HS-27A (cell line): ENCODE data around the gene ZNF211.

Experiments used
- DNase-seq: peaks from one replicate; pipeline ENCODE4 v3.0.0-alpha.2; 2012; ENCODE audit warnings: low read depth, missing footprints

Gene ZNF211

GRCh38 chr19:57632987-57633831 is at the start of gene ZNF211:
ZNF211 (plus strand) TSS chr19:57633168; CDS start chr19:57633347, 179 bp downstream.
- peak; percentile 88 for DNase-seq

- DNase-seq: no peak
These were observed 49.2 kb upstream of the ZNF211 start, which contains the start of gene ZIK1 for GRCh38 chr19:57583521-57584416. ZIK1 (plus strand) TSS chr19:57584145; CDS start chr19:57584357, 212 bp downstream.

GRCh38 chr19:57587529-57587928 is 45.4 kb upstream of the ZNF211 start:
- peak; percentile 81 for DNase-seq

- DNase-seq: no peak
These were observed 33.6 kb upstream of the ZNF211 start for GRCh38 chr19:57599377-57599760.

- DNase-seq: peak; percentile 90
These were observed 33.1 kb upstream of the ZNF211 start, which contains the start of gene ZNF530 for GRCh38 chr19:57599761-57600383. ZNF530 (plus strand) TSS chr19:57599885; CDS start chr19:57604346, 4,461 bp downstream.

GRCh38 chr19:57606931-57607330 is 26.0 kb upstream of the ZNF211 start:
- no peak for DNase-seq

- DNase-seq: no peak
These were observed 21.9 kb upstream of the ZNF211 start for GRCh38 chr19:57611113-57611512.

- peak; percentile 85 for DNase-seq
These were observed 18.8 kb upstream of the ZNF211 start, which contains the start of gene ZNF134 for GRCh38 chr19:57613941-57614743. ZNF134 (plus strand) TSS chr19:57614242; CDS start chr19:57619469, 5,227 bp downstream.

GRCh38 chr19:57615346-57615745 is 17.6 kb upstream of the ZNF211 start:
- no peak for DNase-seq

- no peak for DNase-seq
These were observed 12.2 kb upstream of the ZNF211 start for GRCh38 chr19:57620673-57621348.

GRCh38 chr19:57623091-57623490 is 9.9 kb upstream of the ZNF211 start:
- DNase-seq: no peak

- DNase-seq: no peak
These were observed 814 bp downstream of the ZNF211 start for GRCh38 chr19:57633832-57634131.

- no peak for DNase-seq
These were observed 4.4 kb downstream of the ZNF211 start for GRCh38 chr19:57637379-57637778.

- DNase-seq: no peak
These were observed 8.8 kb downstream of the ZNF211 start for GRCh38 chr19:57641715-57642234.

GRCh38 chr19:57642396-57643046 is 9.6 kb downstream of the ZNF211 start:
- no peak for DNase-seq

- DNase-seq: no peak
These were observed 10.8 kb downstream of the ZNF211 start for GRCh38 chr19:57643734-57644133.

GRCh38 chr19:57648331-57649003 is 15.5 kb downstream of the ZNF211 start:
- no peak for DNase-seq

- no peak for DNase-seq
These were observed 18.7 kb downstream of the ZNF211 start for GRCh38 chr19:57651654-57651996.

GRCh38 chr19:57653689-57654088 is 20.7 kb downstream of the ZNF211 start:
- DNase-seq: no peak

GRCh38 chr19:57655443-57655842 is 22.5 kb downstream of the ZNF211 start:
- DNase-seq: no peak
